COR-L47 (cell line): ENCODE measurements around the gene GTF2IRD1.
"Not testable (repeated sequence)": the region's sequence is repeated elsewhere in the genome, so short reads cannot be mapped to it uniquely, and the experiment has no call there.

Source experiments
- DNase-seq: peaks from one replicate; lab custom pipeline; 2025; lab: John Stamatoyannopoulos, UW

GTF2IRD1 gene

GRCh38 chr7:74430409-74430808, 23.3 kb upstream of the GTF2IRD1 start:
- DNase-seq: not testable (repeated sequence)

GRCh38 chr7:74430961-74431466, 22.7 kb upstream of the GTF2IRD1 start:
- no peak for DNase-seq

- not testable (repeated sequence) for DNase-seq
Observed at GRCh38 chr7:74437291-74437571, 16.5 kb upstream of the GTF2IRD1 start.

- no peak for DNase-seq
Observed at GRCh38 chr7:74438327-74438726, 15.4 kb upstream of the GTF2IRD1 start.

DNA sequence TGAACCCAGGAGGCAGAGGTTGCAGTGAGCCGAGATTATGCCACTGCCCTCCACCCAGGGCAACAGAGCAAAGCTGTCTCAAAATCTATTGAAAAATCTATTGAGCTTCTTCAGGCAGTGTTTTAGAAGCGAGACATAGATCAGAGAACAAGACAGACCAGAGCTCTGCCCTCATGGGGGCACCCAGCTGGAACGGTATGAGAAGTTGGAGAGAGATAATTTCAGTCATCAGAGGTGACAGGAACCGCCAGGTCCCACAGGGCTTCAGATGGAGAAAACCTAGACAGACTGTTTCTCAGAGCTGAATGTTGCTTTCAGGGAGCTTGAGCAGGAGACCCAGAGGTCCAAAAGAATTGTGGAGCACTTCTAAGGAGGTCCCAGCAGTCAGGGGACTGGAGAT, 14.2 kb upstream of the GTF2IRD1 start:
- no peak for DNase-seq

DNA sequence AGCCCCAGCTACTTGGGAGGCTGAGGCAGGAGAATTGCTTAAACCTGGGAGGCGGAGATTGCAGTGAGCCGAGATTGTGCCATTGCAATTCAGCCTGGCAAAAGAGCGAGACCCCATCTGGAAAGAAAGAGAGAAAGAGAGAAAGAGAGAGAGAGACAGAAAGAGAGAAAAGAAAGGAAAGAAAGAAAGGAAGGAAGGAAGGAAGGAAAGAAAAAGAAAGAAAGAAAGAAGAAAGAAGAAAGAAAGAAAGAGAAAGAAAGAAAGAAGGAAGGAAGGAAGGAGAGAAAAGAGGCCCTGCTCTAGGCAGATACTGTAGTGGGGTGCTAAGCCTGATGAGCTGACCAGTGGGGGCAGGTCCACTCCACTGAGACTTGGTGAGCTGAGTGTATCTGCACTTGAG, 13.6 kb upstream of the GTF2IRD1 start:
- DNase-seq: not testable (repeated sequence)

- DNase-seq: no peak
Observed at GRCh38 chr7:74441801-74442200, 11.9 kb upstream of the GTF2IRD1 start.

DNA sequence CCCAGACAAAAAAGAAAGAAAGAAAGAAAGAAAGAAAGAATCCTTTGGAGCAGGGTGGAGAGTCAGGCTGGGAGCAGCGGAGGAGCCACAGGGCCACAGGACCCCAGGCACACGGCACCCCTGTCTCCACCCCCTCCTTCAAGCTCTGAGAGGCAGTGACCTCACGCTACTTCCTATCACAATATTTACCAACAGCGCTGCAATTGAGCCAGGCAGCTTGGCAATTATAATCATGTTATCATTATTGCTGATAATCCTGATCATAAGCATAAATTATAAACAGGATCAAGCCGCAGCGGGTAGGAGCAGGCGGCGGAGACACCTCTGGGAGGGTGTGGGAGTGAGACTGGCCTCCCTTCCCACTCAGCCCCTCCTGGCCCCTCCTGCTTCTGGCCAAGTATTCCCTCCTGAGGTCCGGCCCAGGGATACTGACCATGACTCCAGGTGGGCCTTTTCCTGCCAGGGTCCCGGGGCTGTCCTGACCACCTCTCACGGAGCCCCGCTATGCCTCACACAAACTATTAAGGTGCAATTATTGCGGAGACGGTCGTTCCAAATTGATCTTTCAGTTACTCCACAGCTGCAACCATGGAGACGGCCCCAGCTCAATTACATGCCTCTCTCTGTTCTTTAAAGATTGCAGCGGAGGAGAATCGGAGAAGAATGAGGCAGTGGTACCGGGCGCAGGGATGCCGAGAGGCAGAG, 10.0 kb upstream of the GTF2IRD1 start:
- peak; percentile 18 for DNase-seq

GRCh38 chr7:74449144-74449543, 4.6 kb upstream of the GTF2IRD1 start:
- DNase-seq: no peak

- DNase-seq: peak; percentile 10
Observed at GRCh38 chr7:74449809-74450397, 3.8 kb upstream of the GTF2IRD1 start.

- DNase-seq: no peak
Observed at GRCh38 chr7:74452748-74453321, 871 bp upstream of the GTF2IRD1 start.

- no peak for DNase-seq
Observed at GRCh38 chr7:74454021-74454924, 567 bp downstream of the GTF2IRD1 start.

- no peak for DNase-seq
Observed at GRCh38 chr7:74454925-74455288, 1.2 kb downstream of the GTF2IRD1 start.

GRCh38 chr7:74455291-74455804, 1.6 kb downstream of the GTF2IRD1 start:
- DNase-seq: no peak

GRCh38 chr7:74455928-74456327, 2.2 kb downstream of the GTF2IRD1 start:
- no peak for DNase-seq

DNA sequence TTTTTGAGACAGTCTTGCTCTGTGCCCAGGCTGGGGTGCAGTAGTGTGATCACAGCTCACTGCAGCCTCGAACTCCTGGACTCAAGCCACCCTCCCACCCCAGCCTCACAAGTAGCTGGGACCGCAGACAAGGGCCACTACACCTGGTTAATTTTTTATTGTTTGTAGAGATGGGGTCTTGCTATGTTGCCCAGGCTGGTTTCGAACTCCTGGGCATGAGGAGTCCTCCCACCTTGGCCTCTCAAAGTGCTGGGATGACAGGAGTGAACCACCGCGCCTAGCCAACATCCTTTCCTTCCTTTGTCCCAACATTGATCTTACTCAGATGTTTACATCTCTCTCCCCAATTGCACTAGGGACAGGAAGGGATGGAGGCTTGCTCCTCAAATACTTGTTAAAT, 3.3 kb downstream of the GTF2IRD1 start:
- no peak for DNase-seq

- DNase-seq: no peak
Observed at GRCh38 chr7:74461970-74462706, 8.4 kb downstream of the GTF2IRD1 start.

DNA sequence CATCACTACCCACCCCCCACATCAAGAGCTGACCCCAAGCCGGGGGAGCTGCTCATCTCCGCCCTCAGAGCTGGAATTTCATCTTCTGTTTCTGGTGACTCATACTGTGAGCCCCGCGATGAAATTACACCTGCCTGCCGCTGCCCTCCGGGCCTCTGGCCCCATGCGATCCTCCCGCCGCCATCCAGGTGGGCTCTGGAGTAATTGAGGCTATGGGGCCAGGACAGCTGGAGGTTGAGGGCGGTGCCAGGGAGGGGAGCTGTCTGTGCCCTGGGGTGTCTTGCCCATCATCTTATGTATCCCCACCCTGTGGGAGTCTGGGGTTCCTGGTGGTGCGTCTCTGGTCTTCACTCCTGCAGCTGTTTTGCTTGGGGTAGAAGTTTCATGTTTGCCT, 9.0 kb downstream of the GTF2IRD1 start:
- DNase-seq: peak; percentile 24

DNA sequence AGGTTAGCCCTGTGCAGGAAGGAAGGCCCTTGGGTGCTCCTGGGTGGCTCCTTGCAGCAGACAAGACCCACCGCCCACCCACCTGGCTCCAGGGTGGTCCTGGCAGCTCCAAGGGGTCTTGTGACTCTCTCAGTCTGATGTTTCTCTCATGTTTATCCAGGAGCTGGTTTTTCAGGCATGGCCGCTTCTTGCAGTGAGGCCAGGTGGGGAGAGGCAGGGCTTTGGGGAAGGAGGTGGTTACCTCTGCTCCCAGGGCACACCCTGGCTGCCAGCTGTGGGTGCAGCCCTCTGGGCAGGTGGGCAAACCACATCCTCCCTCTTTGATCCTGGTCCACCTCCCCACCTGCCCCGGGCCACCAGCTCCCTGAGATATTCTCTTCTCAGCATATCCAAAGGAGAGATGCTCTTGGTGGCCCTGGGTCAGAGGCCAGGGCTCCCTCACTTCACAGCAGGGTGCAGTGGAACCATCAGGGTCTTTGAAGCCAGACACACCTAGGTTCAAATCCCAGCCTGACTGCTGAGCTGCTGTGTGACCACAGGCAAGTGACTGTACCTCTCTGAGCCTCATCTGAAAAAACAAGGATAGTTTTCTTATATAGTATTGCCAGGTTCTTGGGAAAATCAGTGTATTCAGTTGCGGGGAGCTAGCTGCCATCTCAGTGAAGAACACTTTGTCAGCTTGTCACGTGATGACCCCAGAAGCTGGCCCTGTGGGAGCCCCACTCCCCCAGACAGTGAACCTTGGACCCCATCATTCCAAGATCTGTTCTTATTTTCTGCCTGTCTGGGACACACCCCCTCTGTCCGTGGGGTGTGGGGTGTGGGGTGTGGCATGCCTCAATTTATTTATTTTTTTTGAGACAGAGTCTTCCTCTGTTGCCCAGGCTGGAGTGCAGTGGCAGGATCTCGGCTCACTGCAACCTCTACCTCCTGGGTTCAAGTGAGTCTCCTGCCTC, 11.5 kb downstream of the GTF2IRD1 start:
- DNase-seq: no peak

GRCh38 chr7:74466196-74466813, 12.6 kb downstream of the GTF2IRD1 start:
- no peak for DNase-seq
